GM18511 (cell line): ENCODE results near the gene KDELR1.
"Not testable (repeated sequence)": the region's sequence is repeated elsewhere in the genome, so short reads cannot be mapped to it uniquely, and the experiment has no call there.

Experiments used
- ATAC-seq: cut with Tn5 transposase; IDR thresholded peaks from one replicate; pipeline ENCODE4 v1.9.1; 2021; ENCODE audit warnings: mild to moderate bottlenecking, moderate library complexity; ENCODE audit not compliant: unreplicated experiment

The KDELR1 gene

GRCh38 chr19:48371771-48372170 is 19.6 kb downstream of the KDELR1 start:
- ATAC-seq = not testable (repeated sequence)

GRCh38 chr19:48371367-48371766 is 20.0 kb downstream of the KDELR1 start:
- no peak for ATAC-seq

- no peak for ATAC-seq
These were observed 20.4 kb downstream of the KDELR1 start for GRCh38 chr19:48370955-48371354.

- ATAC-seq = no peak
These were observed 22.4 kb downstream of the KDELR1 start for GRCh38 chr19:48368936-48369335.

GRCh38 chr19:48367855-48368254 is 23.5 kb downstream of the KDELR1 start:
- ATAC-seq = no peak

- ATAC-seq = no peak
These were observed 25.7 kb downstream of the KDELR1 start for GRCh38 chr19:48365602-48366001.

GRCh38 chr19:48364598-48365348 is 26.6 kb downstream of the KDELR1 start:
- ATAC-seq = no peak

GRCh38 chr19:48363810-48364597 is 27.3 kb downstream of the KDELR1 start, which contains the start of the genes SYNGR4 and TMEM143:
SYNGR4 (plus strand) TSS chr19:48364367; CDS start chr19:48365843, 1,476 bp downstream.
TMEM143 (minus strand) TSS chr19:48363940; CDS start chr19:48363920, 20 bp downstream.
- peak; percentile 86 for ATAC-seq

- peak; percentile 26 for ATAC-seq
These were observed 27.9 kb downstream of the KDELR1 start for GRCh38 chr19:48363500-48363809.

GRCh38 chr19:48362716-48363499 is 28.4 kb downstream of the KDELR1 start:
- ATAC-seq = peak; percentile 64

GRCh38 chr19:48361912-48362311 is 29.4 kb downstream of the KDELR1 start:
- ATAC-seq = no peak

- no peak for ATAC-seq
These were observed 32.2 kb downstream of the KDELR1 start for GRCh38 chr19:48359123-48359522.

- ATAC-seq = no peak
These were observed 35.9 kb downstream of the KDELR1 start for GRCh38 chr19:48355365-48355954.

GRCh38 chr19:48354332-48354992 is 36.9 kb downstream of the KDELR1 start:
- no peak for ATAC-seq

GRCh38 chr19:48353677-48354076 is 37.7 kb downstream of the KDELR1 start:
- no peak for ATAC-seq

GRCh38 chr19:48351341-48351752 is 40.0 kb downstream of the KDELR1 start:
- ATAC-seq = no peak

- ATAC-seq = no peak
These were observed 40.5 kb downstream of the KDELR1 start for GRCh38 chr19:48350856-48351255.

- no peak for ATAC-seq
These were observed 42.6 kb downstream of the KDELR1 start for GRCh38 chr19:48348737-48349136.

GRCh38 chr19:48348045-48348444 is 43.3 kb downstream of the KDELR1 start:
- ATAC-seq = no peak

GRCh38 chr19:48346191-48346590 is 45.2 kb downstream of the KDELR1 start:
- ATAC-seq = no peak
